ENCODE measurements around the gene SYN1. TPM values are rescaled to one million over a fixed set of nuclear protein-coding genes. Genes with fewer than 3 reads are reported as not detected.

The SYN1 gene
- polyA plus RNA-seq, 2 of the 4 experiments (the other 2 are of a cell fraction): 0.05 TPM; not detected in 1

DNA sequence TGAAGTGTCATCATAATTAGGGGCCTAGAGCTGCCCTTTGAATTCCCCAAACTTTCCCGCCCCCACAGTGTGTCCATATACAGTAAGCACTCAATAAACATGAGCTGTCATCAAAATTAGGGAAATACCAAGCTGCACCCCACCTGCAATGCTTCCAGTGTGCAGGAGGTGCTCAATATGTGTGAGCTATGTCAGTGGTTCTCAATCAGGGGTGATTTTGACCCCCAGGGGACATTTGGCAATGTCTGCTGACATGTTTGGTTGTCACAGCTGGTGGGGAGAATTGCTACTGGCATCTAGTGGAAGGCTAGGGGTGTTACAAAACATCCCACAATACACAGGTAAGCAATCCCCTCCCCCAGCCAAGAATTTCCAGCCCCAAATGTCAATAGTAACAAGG is 9.3 kb upstream of the SYN1 start:
- DNase-seq (ENCODE audit: low read depth in 1 of 2, low spot score in 1 of 2) (no peak), ATAC-seq (no peak), FAIRE-seq (no peak)
- TF ChIP-seq NFE2L2 (conservative IDR thresholded peaks at IDR 0.05; ENCODE audit: low read length) (no peak), CHD4 (IDR thresholded peaks at IDR 0.05; ENCODE audit: borderline replicate concordance) (no peak), POLR2AphosphoS2 (conservative IDR thresholded peaks at IDR 0.05; ENCODE audit: low read length) (no peak), RAD21 (conservative IDR thresholded peaks at IDR 0.05 in 1 of 2, IDR thresholded peaks at IDR 0.05 in 1 of 2) (peak; percentile 5 to 15; a peak in 2 of 5 replicates), CBX8 (IDR thresholded peaks at IDR 0.05) (no peak), TFCP2L1 (CRISPR knock-in tag; IDR thresholded peaks at IDR 0.05) (no peak)
- 78% methylated on average over 1 of the region's 1 CpG for WGBS (ENCODE audit: missing lambda C conversion rate)
- H3K4me3 ChIP-seq: no peak overlapping the region
- ChIA-PET CTCF (interaction anchor here (0.6 to 1.4 kb wide), 4 partner anchors 9 to 88 kb away, joined by 3 to 4 read pairs (median 3); partner anchors contain the start of gene SYN1), POLR2A (no interaction called here)
- no peaks in the 10 kb centered on the region for H3K4me1 ChIP-seq
- no peak overlapping the region for H3K27ac ChIP-seq
- no peaks in the 10 kb centered on the region for H3K9me3 ChIP-seq
- no peak overlapping the region for H3K4me2 ChIP-seq

DNA sequence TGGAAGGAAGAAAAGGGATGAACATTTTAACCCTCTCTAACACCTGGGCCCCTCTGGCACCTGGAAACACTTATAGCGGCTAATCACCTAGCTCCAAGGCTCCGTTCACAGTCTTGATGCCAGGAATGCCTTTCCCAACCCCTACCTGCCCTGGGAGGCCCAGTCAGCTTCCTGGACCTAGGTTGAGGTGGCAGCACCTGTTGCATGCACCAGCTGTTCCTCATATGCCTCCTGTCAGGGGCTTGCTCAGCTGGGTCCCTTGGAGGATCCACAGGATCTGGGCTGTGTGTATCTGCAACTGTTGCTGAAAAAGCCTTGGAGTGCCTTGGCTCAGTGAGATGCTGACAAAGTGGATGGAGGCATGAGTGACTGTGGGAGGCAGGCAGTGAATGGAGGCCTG is 5.7 kb upstream of the SYN1 start:
- DNase-seq (ENCODE audit: low read depth in 1 of 2, low spot score in 1 of 2) (no peak), ATAC-seq (no peak), FAIRE-seq (no peak)
- no peak overlapping the region for H3K27ac ChIP-seq
- CTCF ChIA-PET: interaction anchor here (0.6 to 2.8 kb wide), 4 partner anchors 18 to 85 kb away, joined by 3 to 19 read pairs (median 4); no protein-coding TSS in a partner anchor
- H3K4me1 ChIP-seq: no peaks in the 10 kb centered on the region
- H3K4me2 ChIP-seq: no peak overlapping the region
- TF ChIP-seq ZFP36 (IDR thresholded peaks at IDR 0.05; ENCODE audit: borderline replicate concordance, partially characterized antibody) (no peak), POLR2AphosphoS2 (conservative IDR thresholded peaks at IDR 0.05; ENCODE audit: low read length) (no peak)
- no peaks in the 10 kb centered on the region for H3K9me3 ChIP-seq
- POLR2A ChIA-PET: no interaction called here
- whole genome bisulfite sequencing (ENCODE audit: missing lambda C conversion rate): 96% methylated on average over 2 of the region's 2 CpGs
- H3K4me3 ChIP-seq: no peak overlapping the region

DNA sequence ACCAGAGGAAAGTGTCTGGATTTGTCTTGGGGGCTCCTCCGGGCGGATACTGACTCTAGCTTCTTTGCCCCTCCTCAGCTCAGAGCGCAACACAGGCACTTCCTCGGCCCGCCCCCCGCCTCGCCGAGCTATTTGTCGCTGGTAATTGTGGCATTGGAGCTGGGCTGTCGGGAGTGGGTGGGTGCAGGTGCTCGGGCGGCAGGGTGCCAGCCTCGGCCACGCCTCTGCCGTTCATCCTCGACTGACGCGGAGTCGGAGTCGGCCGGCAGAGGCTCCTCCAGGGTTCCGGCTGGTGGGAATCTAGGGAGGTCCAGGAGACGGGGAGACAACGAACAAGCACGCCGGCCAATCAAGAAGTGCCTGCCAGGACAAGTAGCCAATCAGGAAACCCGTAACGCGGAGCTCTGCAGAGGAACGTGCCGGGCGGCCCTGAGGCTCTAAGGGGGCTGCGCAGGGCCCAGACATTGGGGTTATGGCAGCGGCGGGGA is 3.9 kb upstream of the SYN1 start:
- DNase-seq (ENCODE audit: low read depth in 1 of 2, low spot score in 1 of 2): peak; percentile 66 to 74
- H3K9me3 ChIP-seq: no peaks in the 10 kb centered on the region
- no peak overlapping the region for H3K27ac ChIP-seq
- H3K4me1 ChIP-seq: no peaks in the 10 kb centered on the region
- FAIRE-seq: no peak
- ChIA-PET CTCF (interaction anchor here (1.1 to 2.8 kb wide), 4 partner anchors 17 to 83 kb away, joined by 3 to 19 read pairs (median 6); no protein-coding TSS in a partner anchor), POLR2A (interaction anchor here (0.8 to 0.9 kb wide), 2 partner anchors 10 to 67 kb away, joined by 3 read pairs; no protein-coding TSS in a partner anchor)
- 5% methylated on average over 4 of the region's 35 CpGs for WGBS (ENCODE audit: missing lambda C conversion rate)
- ATAC-seq: peak; percentile 78 to 92
- H3K4me2 ChIP-seq: peak overlapping the region; percentile 82
- peak overlapping the region; percentile 34 for H3K4me3 ChIP-seq
- TF ChIP-seq NR3C1 (IDR thresholded peaks at IDR 0.05) (no peak), ZFP36 (IDR thresholded peaks at IDR 0.05; ENCODE audit: borderline replicate concordance, partially characterized antibody) (no peak)
- TF ChIP-seq, protein P1, sequence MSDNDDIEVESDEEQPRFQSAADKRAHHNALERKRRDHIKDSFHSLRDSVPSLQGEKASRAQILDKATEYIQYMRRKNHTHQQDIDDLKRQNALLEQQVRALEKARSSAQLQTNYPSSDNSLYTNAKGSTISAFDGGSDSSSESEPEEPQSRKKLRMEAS (IDR thresholded peaks at IDR 0.05): peak; percentile 23; the same call in 1 of the 2 replicates

DNA sequence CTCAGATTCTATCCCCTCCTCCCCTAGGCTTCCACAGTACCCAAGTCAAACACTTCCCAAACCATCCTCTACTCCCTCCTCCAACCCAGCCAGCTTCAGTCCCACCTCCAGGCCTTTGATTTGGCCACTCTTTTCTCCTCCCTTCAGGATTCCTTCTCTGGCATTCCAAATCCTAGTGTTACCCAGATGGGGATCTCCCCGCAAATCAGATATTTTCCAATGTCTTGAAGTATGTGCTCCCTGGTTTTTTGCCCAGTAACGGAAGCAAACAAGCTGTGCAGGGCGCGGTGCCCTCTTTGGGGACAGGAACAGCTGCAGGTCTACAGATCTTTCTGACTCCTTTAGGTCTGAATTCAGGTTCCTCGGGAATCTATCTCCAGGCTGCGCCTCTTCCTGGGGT is 2.2 kb upstream of the SYN1 start:
- no peaks in the 10 kb centered on the region for H3K9me3 ChIP-seq
- no peak overlapping the region for H3K4me3 ChIP-seq
- no peak for DNase-seq (ENCODE audit: low read depth in 1 of 2, low spot score in 1 of 2)
- ChIA-PET POLR2A (no interaction called here), CTCF (no interaction called here)
- WGBS (ENCODE audit: missing lambda C conversion rate): 50% methylated on average over 6 of the region's 6 CpGs
- H3K27ac ChIP-seq: no peak overlapping the region
- ATAC-seq: no peak
- FAIRE-seq: no peak
- TF ChIP-seq FOSB (CRISPR knock-in tag; IDR thresholded peaks at IDR 0.05): no peak
- no peak for TF ChIP-seq KDM1A (IDR thresholded peaks at IDR 0.05; ENCODE audit: low read depth)
- no peak for TF ChIP-seq MAFK (IDR thresholded peaks at IDR 0.05; ENCODE audit: partially characterized antibody)
- TF ChIP-seq, protein P2, sequence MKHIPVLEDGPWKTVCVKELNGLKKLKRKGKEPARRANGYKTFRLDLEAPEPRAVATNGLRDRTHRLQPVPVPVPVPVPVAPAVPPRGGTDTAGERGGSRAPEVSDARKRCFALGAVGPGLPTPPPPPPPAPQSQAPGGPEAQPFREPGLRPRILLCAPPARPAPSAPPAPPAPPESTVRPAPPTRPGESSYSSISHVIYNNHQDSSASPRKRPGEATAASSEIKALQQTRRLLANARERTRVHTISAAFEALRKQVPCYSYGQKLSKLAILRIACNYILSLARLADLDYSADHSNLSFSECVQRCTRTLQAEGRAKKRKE (CRISPR knock-in tag; IDR thresholded peaks at IDR 0.05; ENCODE audit: low read depth): no peak
- TF ChIP-seq ZFP36 (IDR thresholded peaks at IDR 0.05; ENCODE audit: borderline replicate concordance, partially characterized antibody): no peak
- TF ChIP-seq POLR2A (IDR thresholded peaks at IDR 0.05; ENCODE audit: low read length): no peak
- TF ChIP-seq ESRRA (IDR thresholded peaks at IDR 0.05; ENCODE audit: borderline replicate concordance, low read length): no peak
- TF ChIP-seq, protein P3, sequence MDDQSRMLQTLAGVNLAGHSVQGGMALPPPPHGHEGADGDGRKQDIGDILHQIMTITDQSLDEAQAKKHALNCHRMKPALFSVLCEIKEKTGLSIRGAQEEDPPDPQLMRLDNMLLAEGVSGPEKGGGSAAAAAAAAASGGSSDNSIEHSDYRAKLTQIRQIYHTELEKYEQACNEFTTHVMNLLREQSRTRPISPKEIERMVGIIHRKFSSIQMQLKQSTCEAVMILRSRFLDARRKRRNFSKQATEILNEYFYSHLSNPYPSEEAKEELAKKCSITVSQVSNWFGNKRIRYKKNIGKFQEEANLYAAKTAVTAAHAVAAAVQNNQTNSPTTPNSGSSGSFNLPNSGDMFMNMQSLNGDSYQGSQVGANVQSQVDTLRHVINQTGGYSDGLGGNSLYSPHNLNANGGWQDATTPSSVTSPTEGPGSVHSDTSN (IDR thresholded peaks at IDR 0.05): no peak
- TF ChIP-seq, protein P4, sequence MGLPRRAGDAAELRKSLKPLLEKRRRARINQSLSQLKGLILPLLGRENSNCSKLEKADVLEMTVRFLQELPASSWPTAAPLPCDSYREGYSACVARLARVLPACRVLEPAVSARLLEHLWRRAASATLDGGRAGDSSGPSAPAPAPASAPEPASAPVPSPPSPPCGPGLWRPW (IDR thresholded peaks at IDR 0.05): no peak
- no peak for TF ChIP-seq NPAS2 (CRISPR knock-in tag; IDR thresholded peaks at IDR 0.05; ENCODE audit: borderline replicate concordance)
- no peak for TF ChIP-seq RNF2 (IDR thresholded peaks at IDR 0.05; ENCODE audit: borderline replicate concordance, low read depth)
- TF ChIP-seq, protein P5, sequence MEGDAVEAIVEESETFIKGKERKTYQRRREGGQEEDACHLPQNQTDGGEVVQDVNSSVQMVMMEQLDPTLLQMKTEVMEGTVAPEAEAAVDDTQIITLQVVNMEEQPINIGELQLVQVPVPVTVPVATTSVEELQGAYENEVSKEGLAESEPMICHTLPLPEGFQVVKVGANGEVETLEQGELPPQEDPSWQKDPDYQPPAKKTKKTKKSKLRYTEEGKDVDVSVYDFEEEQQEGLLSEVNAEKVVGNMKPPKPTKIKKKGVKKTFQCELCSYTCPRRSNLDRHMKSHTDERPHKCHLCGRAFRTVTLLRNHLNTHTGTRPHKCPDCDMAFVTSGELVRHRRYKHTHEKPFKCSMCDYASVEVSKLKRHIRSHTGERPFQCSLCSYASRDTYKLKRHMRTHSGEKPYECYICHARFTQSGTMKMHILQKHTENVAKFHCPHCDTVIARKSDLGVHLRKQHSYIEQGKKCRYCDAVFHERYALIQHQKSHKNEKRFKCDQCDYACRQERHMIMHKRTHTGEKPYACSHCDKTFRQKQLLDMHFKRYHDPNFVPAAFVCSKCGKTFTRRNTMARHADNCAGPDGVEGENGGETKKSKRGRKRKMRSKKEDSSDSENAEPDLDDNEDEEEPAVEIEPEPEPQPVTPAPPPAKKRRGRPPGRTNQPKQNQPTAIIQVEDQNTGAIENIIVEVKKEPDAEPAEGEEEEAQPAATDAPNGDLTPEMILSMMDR (IDR thresholded peaks at IDR 0.05): no peak
- no peak for TF ChIP-seq HOXB13 (CRISPR knock-in tag; IDR thresholded peaks at IDR 0.05; ENCODE audit: low read depth)
- TF ChIP-seq, protein P6, sequence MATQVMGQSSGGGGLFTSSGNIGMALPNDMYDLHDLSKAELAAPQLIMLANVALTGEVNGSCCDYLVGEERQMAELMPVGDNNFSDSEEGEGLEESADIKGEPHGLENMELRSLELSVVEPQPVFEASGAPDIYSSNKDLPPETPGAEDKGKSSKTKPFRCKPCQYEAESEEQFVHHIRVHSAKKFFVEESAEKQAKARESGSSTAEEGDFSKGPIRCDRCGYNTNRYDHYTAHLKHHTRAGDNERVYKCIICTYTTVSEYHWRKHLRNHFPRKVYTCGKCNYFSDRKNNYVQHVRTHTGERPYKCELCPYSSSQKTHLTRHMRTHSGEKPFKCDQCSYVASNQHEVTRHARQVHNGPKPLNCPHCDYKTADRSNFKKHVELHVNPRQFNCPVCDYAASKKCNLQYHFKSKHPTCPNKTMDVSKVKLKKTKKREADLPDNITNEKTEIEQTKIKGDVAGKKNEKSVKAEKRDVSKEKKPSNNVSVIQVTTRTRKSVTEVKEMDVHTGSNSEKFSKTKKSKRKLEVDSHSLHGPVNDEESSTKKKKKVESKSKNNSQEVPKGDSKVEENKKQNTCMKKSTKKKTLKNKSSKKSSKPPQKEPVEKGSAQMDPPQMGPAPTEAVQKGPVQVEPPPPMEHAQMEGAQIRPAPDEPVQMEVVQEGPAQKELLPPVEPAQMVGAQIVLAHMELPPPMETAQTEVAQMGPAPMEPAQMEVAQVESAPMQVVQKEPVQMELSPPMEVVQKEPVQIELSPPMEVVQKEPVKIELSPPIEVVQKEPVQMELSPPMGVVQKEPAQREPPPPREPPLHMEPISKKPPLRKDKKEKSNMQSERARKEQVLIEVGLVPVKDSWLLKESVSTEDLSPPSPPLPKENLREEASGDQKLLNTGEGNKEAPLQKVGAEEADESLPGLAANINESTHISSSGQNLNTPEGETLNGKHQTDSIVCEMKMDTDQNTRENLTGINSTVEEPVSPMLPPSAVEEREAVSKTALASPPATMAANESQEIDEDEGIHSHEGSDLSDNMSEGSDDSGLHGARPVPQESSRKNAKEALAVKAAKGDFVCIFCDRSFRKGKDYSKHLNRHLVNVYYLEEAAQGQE (IDR thresholded peaks at IDR 0.05): no peak
- no peak overlapping the region for H3K4me2 ChIP-seq
- no peaks in the 10 kb centered on the region for H3K4me1 ChIP-seq

Measured in A549 (cell line).